Transverse colon (tissue), 4 donors: ENCODE results near the gene HIPK2.

Experiments
- CTCF ChIP-seq, 5 experiments: fragments of 200-600 bp in 3 of 5; fragments of 450-650 bp in 2 of 5; sonication (generic) in 3 of 5; IDR thresholded peaks; 1 replicate in 2 of 5; 2 replicates in 3 of 5; pipeline ENCODE4 v1.5.1; 2016 to 2017; ENCODE audit warnings: antibody characterized with exemption in 5 of 5, inconsistent platforms in 3 of 5, mild to moderate bottlenecking in 2 of 5, moderate library complexity in 1 of 5
- POLR2AphosphoS5 ChIP-seq, 3 donors: sonication (generic); formaldehyde crosslinking; IDR thresholded peaks; one replicate each; pipeline ENCODE4 v1.6.1; 2016; ENCODE audit warnings: antibody characterized with exemption in 3 of 3

GRCh38 chr7:139711991-139712743 is 65.6 kb downstream of the HIPK2 start:
- TF ChIP-seq POLR2AphosphoS5 (IDR thresholded peaks at IDR 0.05) (no peak), CTCF (IDR thresholded peaks at IDR 0.05) (no peak)
